Caco-2 (cell line): Measurements from ENCODE around the gene HNF1B. TPM values are rescaled to one million over a fixed set of nuclear protein-coding genes. Genes with fewer than 3 reads are reported as not detected.
A peak's percentile ranks its signal among the peaks of the same experiment; 100 is the strongest.

ENCODE experiments used
- BruUV-seq: library from RNA; stranded (reverse); fragments of 400-500 nt; replicated peaks from 2 replicates; lab custom pipeline; 2021; lab: Mats Ljungman, UMichigan
- CTCF ChIA-PET: fragments of 300-600 bp; sonication (Branson Sonifier 250); formaldehyde crosslinking; loops from one replicate; lab custom pipeline; 2022; ENCODE audit warnings: antibody characterized with exemption; lab: Charles Lee
- POLR2A ChIA-PET: fragments of 300-600 bp; sonication (Branson Sonifier 250); formaldehyde crosslinking; loops from one replicate; lab custom pipeline; 2022; ENCODE audit warnings: antibody characterized with exemption; lab: Charles Lee
- DNase-seq, 2 experiments: peaks; one replicate each; pipeline versions ENCODE4 v3.0.0 to v3.0.0-alpha.2; 2020 to 2022
- H3K27me3 ChIP-seq: replicated peaks from 2 replicates; pipeline ENCODE4 v1.6.0; 2011; ENCODE audit warnings: low read length; ENCODE audit not compliant: control insufficient read depth, insufficient read depth
- H3K36me3 ChIP-seq: 2 replicates; pipeline ENCODE4 v1.5.1; 2011; ENCODE audit warnings: low read length; ENCODE audit not compliant: control insufficient read depth, insufficient read depth
- H3K4me1 ChIP-seq: fragments of 250-450 bp; sonication (Bioruptor Pico); 2 replicates; pipeline ENCODE4 v1.5.1; 2020; ENCODE audit warnings: mild to moderate bottlenecking
- H3K4me3 ChIP-seq: 2 replicates; pipeline ENCODE4 v1.5.1; 2011; ENCODE audit warnings: low read depth, mild to moderate bottlenecking, control low read depth, low read length
- H3K9me3 ChIP-seq: fragments of 250-450 bp; sonication (Bioruptor Pico); 2 replicates; pipeline ENCODE4 v1.5.1; 2020; ENCODE audit warnings: mild to moderate bottlenecking, moderate library complexity
- H3K27ac Mint-ChIP-seq: one replicate; pipeline ENCODE4 v1.8.0; 2022; ENCODE audit warnings: mixed read lengths; ENCODE audit not compliant: unreplicated experiment
- H3K27me3 Mint-ChIP-seq: one replicate; pipeline ENCODE4 v1.8.0; 2022; ENCODE audit warnings: mixed read lengths; ENCODE audit not compliant: insufficient read depth, unreplicated experiment
- H3K36me3 Mint-ChIP-seq: one replicate; pipeline ENCODE4 v1.8.0; 2022; ENCODE audit warnings: mild to moderate bottlenecking, mixed read lengths; ENCODE audit not compliant: insufficient read depth, unreplicated experiment
- H3K4me1 Mint-ChIP-seq: one replicate; pipeline ENCODE4 v1.8.0; 2022; ENCODE audit warnings: low read depth, mixed read lengths; ENCODE audit not compliant: unreplicated experiment
- H3K4me3 Mint-ChIP-seq: one replicate; pipeline ENCODE4 v1.8.0; 2022; ENCODE audit warnings: mild to moderate bottlenecking, moderate library complexity, mixed read lengths; ENCODE audit not compliant: unreplicated experiment
- H3K9me3 Mint-ChIP-seq: one replicate; pipeline ENCODE4 v1.8.0; 2022; ENCODE audit warnings: mixed read lengths; ENCODE audit not compliant: unreplicated experiment
- CTCF ChIP-seq, 2 experiments: fragments of 200-600 bp in 1 of 2; IDR thresholded peaks; 1 replicate in 1 of 2; 2 replicates in 1 of 2; pipeline versions ENCODE4 v1.5.1 to v1.8.0; 2011 to 2022; ENCODE audit warnings: antibody characterized with exemption in 1 of 2, control low read depth in 1 of 2, inconsistent platforms in 1 of 2, low read depth in 1 of 2, low read length in 1 of 2, mild to moderate bottlenecking in 1 of 2, moderate library complexity in 1 of 2; ENCODE audit not compliant: insufficient read depth in 1 of 2, severe bottlenecking in 1 of 2, unreplicated experiment in 1 of 2
- intact Hi-C: fragments of 100-400 bp; cut with micrococcal nuclease; formaldehyde crosslinking; loops from one replicate; pipeline ENCODE4 v1.10.0; 2022; ENCODE audit not compliant: unreplicated experiment
- total RNA-seq: library from RNA; stranded (reverse); gene quantifications from 2 replicates; pipeline ENCODE4 v1.2.3, GENCODE V29; 2022

HNF1B gene
- total RNA-seq, 1 experiment from 2014 or later: 36.9 TPM

GRCh38 chr17:37671824-37672547, 72.9 kb downstream of the HNF1B start:
- H3K4me1 Mint-ChIP-seq: peaks cover 46% of the 10 kb centered on the region
- H3K36me3 Mint-ChIP-seq: peaks cover 16% of the 10 kb centered on the region
- Histone ChIP-seq H3K4me3 (no peak overlapping the region), H3K27me3 (no peaks in the 10 kb centered on the region), H3K36me3 (no peaks in the 10 kb centered on the region), H3K4me1 (peaks cover 76% of the 10 kb centered on the region), H3K9me3 (no peaks in the 10 kb centered on the region)
- no peaks in the 10 kb centered on the region for H3K27me3 Mint-ChIP-seq
- H3K9me3 Mint-ChIP-seq: no peaks in the 10 kb centered on the region
- DNase-seq: peak in 1 of 2 experiments; percentile 67
- intact Hi-C loops: loop anchor here (1.0 to 10.0 kb wide), 3 partner anchors 17 to 63 kb away; no protein-coding TSS in a partner anchor
- H3K27ac Mint-ChIP-seq: peak overlapping the region; percentile 96
- CTCF ChIA-PET: interaction anchor here (0.6 to 2.1 kb wide), 6 partner anchors 10 to 74 kb away, joined by 3 to 10 read pairs (median 3); no protein-coding TSS in a partner anchor
- POLR2A ChIA-PET: interaction anchor here (0.6 to 2.0 kb wide), 8 partner anchors 11 to 801 kb away, joined by 3 to 10 read pairs (median 5); no protein-coding TSS in a partner anchor
- TF ChIP-seq CTCF (IDR thresholded peaks at IDR 0.05; ENCODE audit: insufficient read depth in 1 of 2, low read depth in 1 of 2, low read length in 1 of 2, severe bottlenecking in 1 of 2, unreplicated experiment in 1 of 2): no peak
- no peak overlapping the region for H3K4me3 Mint-ChIP-seq
- TSS peak; percentile 65 for BruUV-seq

DNA sequence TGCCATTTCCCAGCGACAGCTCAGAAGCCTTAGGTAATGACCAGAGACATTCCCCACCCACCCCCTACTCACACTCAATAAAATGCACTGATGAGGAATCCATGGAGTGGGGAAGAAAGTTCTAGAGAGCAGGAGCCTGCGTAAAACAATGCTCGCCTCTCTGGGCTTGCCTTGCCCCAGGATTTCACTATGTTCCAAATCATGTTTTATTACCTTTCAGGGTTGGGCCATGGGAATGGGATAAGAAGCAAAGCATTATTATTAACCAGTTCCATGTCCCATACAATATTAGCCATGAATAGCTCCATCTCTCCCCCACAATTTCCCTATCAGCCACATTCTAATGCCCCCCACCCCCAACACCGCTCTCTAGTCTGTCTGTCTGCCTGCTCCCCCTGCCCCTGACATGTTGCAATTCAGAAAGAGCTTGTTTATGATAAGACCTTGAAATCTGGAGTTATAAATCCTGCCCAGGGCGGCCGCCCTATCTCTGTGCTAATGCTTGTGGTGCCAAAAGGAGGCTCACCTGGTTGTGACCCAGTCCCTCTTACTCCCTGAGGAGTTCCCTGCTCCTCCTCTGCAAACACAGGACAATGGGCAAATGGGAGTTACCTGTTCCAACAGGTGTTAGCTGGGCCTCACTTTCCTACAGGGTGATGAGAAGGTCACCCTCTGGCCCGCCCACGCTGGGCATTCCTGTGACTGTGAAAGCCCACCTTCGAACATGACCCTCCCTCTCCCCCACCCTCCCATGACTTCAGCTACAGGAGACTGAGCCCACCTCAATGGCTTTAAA, 73.6 kb downstream of the HNF1B start:
- no TSS peak for BruUV-seq
- Histone ChIP-seq H3K27me3 (no peaks in the 10 kb centered on the region), H3K4me3 (no peak overlapping the region), H3K4me1 (peaks cover 69% of the 10 kb centered on the region), H3K9me3 (no peaks in the 10 kb centered on the region), H3K36me3 (no peaks in the 10 kb centered on the region)
- TF ChIP-seq CTCF (IDR thresholded peaks at IDR 0.05; ENCODE audit: insufficient read depth in 1 of 2, low read depth in 1 of 2, low read length in 1 of 2, severe bottlenecking in 1 of 2, unreplicated experiment in 1 of 2): no peak
- no peaks in the 10 kb centered on the region for H3K27me3 Mint-ChIP-seq
- peaks cover 38% of the 10 kb centered on the region for H3K4me1 Mint-ChIP-seq
- peaks cover 15% of the 10 kb centered on the region for H3K36me3 Mint-ChIP-seq
- intact Hi-C loops: loop anchor here (1.0 to 10.0 kb wide), 3 partner anchors 18 to 64 kb away; no protein-coding TSS in a partner anchor
- H3K4me3 Mint-ChIP-seq: peak overlapping the region; percentile 19
- POLR2A ChIA-PET: interaction anchor here (0.6 to 2.0 kb wide), 8 partner anchors 12 to 801 kb away, joined by 3 to 10 read pairs (median 5); no protein-coding TSS in a partner anchor
- peak overlapping the region; percentile 96 for H3K27ac Mint-ChIP-seq
- CTCF ChIA-PET: interaction anchor here (0.6 to 2.1 kb wide), 9 partner anchors 10 to 75 kb away, joined by 3 to 10 read pairs (median 3); no protein-coding TSS in a partner anchor
- DNase-seq: peak; percentile 71 to 89
- H3K9me3 Mint-ChIP-seq: no peaks in the 10 kb centered on the region

DNA sequence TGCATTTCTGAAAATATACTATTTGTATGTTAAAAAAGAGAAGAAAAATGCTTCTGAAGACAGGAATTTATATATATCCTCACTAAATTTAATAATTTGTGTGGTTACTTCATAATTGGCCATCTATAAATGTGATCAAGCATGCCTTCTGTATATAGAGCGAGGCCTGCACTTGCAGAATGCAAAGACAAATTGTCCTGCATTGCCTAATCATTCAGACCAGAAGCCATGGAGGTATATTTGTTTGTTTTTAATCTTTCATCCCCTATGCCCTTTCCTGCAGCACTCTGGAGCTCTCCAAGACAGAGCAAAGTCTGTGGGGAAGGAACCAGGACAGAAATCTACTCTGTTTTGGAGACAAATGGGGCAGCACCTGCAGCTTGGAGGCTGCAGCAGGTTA, 77.8 kb downstream of the HNF1B start:
- no peak overlapping the region for H3K4me3 ChIP-seq
- Mint-ChIP-seq H3K9me3 (no peaks in the 10 kb centered on the region), H3K36me3 (peaks cover 4% of the 10 kb centered on the region), H3K27me3 (no peaks in the 10 kb centered on the region), H3K27ac (no peak overlapping the region), H3K4me3 (no peak overlapping the region), H3K4me1 (peaks cover 32% of the 10 kb centered on the region)
- no TSS peak for BruUV-seq
- peaks cover 37% of the 10 kb centered on the region for H3K4me1 ChIP-seq
- no peak for DNase-seq
- ChIA-PET CTCF (interaction anchor here (0.6 kb wide), 1 partner anchor 8 kb away, joined by 3 read pairs; no protein-coding TSS in a partner anchor), POLR2A (no interaction called here)
- H3K9me3 ChIP-seq: no peaks in the 10 kb centered on the region
- no peak for TF ChIP-seq CTCF (IDR thresholded peaks at IDR 0.05; ENCODE audit: insufficient read depth in 1 of 2, low read depth in 1 of 2, low read length in 1 of 2, severe bottlenecking in 1 of 2, unreplicated experiment in 1 of 2)
- no peaks in the 10 kb centered on the region for H3K36me3 ChIP-seq
- intact Hi-C loops: no loop called here
- no peaks in the 10 kb centered on the region for H3K27me3 ChIP-seq
